ENCODE results near the gene ZNF540.
"Not testable (repeated sequence)": the region's sequence is repeated elsewhere in the genome, so short reads cannot be mapped to it uniquely, and the experiment has no call there.

ZNF540 gene

GRCh38 chr19:37654629-37655300, 60.1 kb downstream of the ZNF540 start:
- no peaks in the 10 kb centered on the region for H3K27me3 ChIP-seq (ENCODE audit: control insufficient read depth in 3 of 3, insufficient read depth in 3 of 3, low read depth in 1 of 3, low read length in 3 of 3)
- H2AFZ ChIP-seq (ENCODE audit: low read length): peak overlapping the region; percentile 97
- H2BK15ac ChIP-seq (ENCODE audit: low read length): peak overlapping the region; percentile 93
- H2AK5ac ChIP-seq (ENCODE audit: low read depth, low read length): peak overlapping the region; percentile 99
- peak overlapping the region; percentile 96 for H3K27ac ChIP-seq (replicated peaks; ENCODE audit: low read length)
- H3K18ac ChIP-seq (ENCODE audit: low read length): peak overlapping the region; percentile 99
- H3K4me1 ChIP-seq (ENCODE audit: control insufficient read depth in 2 of 2, insufficient read depth in 1 of 2, low read depth in 1 of 2, low read length in 2 of 2): peaks cover 0 to 3% of the 10 kb centered on the region in 2 donors
- no peak overlapping the region for H4K8ac ChIP-seq (ENCODE audit: low read depth, low read length)
- peak overlapping the region; percentile 90 for H2BK5ac ChIP-seq (ENCODE audit: low read length)
- peak; percentile 58 for DNase-seq (ENCODE audit: low spot score)
- peak overlapping the region; percentile 97 for H3K23ac ChIP-seq (ENCODE audit: low read depth, low read length, poor library complexity)
- H3K36me3 ChIP-seq (replicated peaks in 1 of 2; ENCODE audit: control insufficient read depth in 2 of 2, insufficient read depth in 2 of 2, low read length in 2 of 2): peaks cover 0 to 27% of the 10 kb centered on the region in 2 donors
- H2BK12ac ChIP-seq (ENCODE audit: low read length): no peak overlapping the region
- no peaks in the 10 kb centered on the region for H3K79me1 ChIP-seq (ENCODE audit: low read depth, low read length)
- H3K4me2 ChIP-seq (ENCODE audit: insufficient read depth, low read length, poor library complexity, severe bottlenecking): peak overlapping the region; percentile 67
- peak overlapping the region; percentile 76 for H3K4ac ChIP-seq (ENCODE audit: low read length)
- peak overlapping the region; percentile 84 to 85 for H3K4me3 ChIP-seq (ENCODE audit: low read length in 2 of 2)
- no peak overlapping the region for H4K91ac ChIP-seq (ENCODE audit: low read depth, low read length, poor library complexity)
- no peak overlapping the region for H2BK120ac ChIP-seq (ENCODE audit: low read depth, low read length)
- H3K9ac ChIP-seq (ENCODE audit: low read depth, low read length, poor library complexity): peak overlapping the region; percentile 95
- H3K9me3 ChIP-seq (replicated peaks in 1 of 2; ENCODE audit: control insufficient read depth in 2 of 2, insufficient read depth in 1 of 2, low read depth in 1 of 2, low read length in 2 of 2): peaks cover 2 to 54% of the 10 kb centered on the region in 2 donors
- no CpG with 5 or more reads among the region's 40 CpGs for WGBS, 2 donors (ENCODE audit: extremely low coverage in 2 of 2, insufficient read length in 2 of 2, insufficient replicate concordance in 1 of 2)
- peak overlapping the region; percentile 91 for H3K14ac ChIP-seq (ENCODE audit: low read length)

- Histone ChIP-seq H3K4me2 (ENCODE audit: insufficient read depth, low read length, poor library complexity, severe bottlenecking) (peak within 1 kb of the TSS; percentile 89), H4K8ac (ENCODE audit: low read depth, low read length) (peak within 1 kb of the TSS; percentile 92), H3K4me3 (ENCODE audit: low read length in 2 of 2) (peak within 1 kb of the TSS; percentile 84 to 85), H3K4me1 (ENCODE audit: control insufficient read depth in 2 of 2, insufficient read depth in 1 of 2, low read depth in 1 of 2, low read length in 2 of 2) (peaks cover 0 to 3% of the 10 kb centered on the region in 2 donors), H3K79me1 (ENCODE audit: low read depth, low read length) (no peaks in the 10 kb centered on the region), H3K36me3 (replicated peaks in 1 of 2; ENCODE audit: control insufficient read depth in 2 of 2, insufficient read depth in 2 of 2, low read length in 2 of 2) (peaks cover 0 to 22% of the 10 kb centered on the region in 2 donors), H2AFZ (ENCODE audit: low read length) (peak within 1 kb of the TSS; percentile 97), H3K27me3 (ENCODE audit: control insufficient read depth in 3 of 3, insufficient read depth in 3 of 3, low read depth in 1 of 3, low read length in 3 of 3) (no peaks in the 10 kb centered on the region), H2AK5ac (ENCODE audit: low read depth, low read length) (peak within 1 kb of the TSS; percentile 99), H3K9me3 (replicated peaks in 1 of 2; ENCODE audit: control insufficient read depth in 2 of 2, insufficient read depth in 1 of 2, low read depth in 1 of 2, low read length in 2 of 2) (peaks cover 0 to 50% of the 10 kb centered on the region in 2 donors), H2BK12ac (ENCODE audit: low read length) (peak within 1 kb of the TSS; percentile 84), H3K27ac (replicated peaks; ENCODE audit: low read length) (peak within 1 kb of the TSS; percentile 96), H3K14ac (ENCODE audit: low read length) (peak within 1 kb of the TSS; percentile 94), H2BK15ac (ENCODE audit: low read length) (peak within 1 kb of the TSS; percentile 93), H2BK120ac (ENCODE audit: low read depth, low read length) (peak within 1 kb of the TSS; percentile 24), H3K4ac (ENCODE audit: low read length) (peak within 1 kb of the TSS; percentile 76), H4K91ac (ENCODE audit: low read depth, low read length, poor library complexity) (peak within 1 kb of the TSS; percentile 68), H3K18ac (ENCODE audit: low read length) (peak within 1 kb of the TSS; percentile 99), H3K23ac (ENCODE audit: low read depth, low read length, poor library complexity) (peak within 1 kb of the TSS; percentile 97), H2BK5ac (ENCODE audit: low read length) (peak within 1 kb of the TSS; percentile 90), H3K9ac (ENCODE audit: low read depth, low read length, poor library complexity) (peak within 1 kb of the TSS; percentile 96)
- WGBS, 2 donors (ENCODE audit: extremely low coverage in 2 of 2, insufficient read length in 2 of 2, insufficient replicate concordance in 1 of 2): no CpG with 5 or more reads among the region's 34 CpGs
- peak; percentile 89 for DNase-seq (ENCODE audit: low spot score)
Observed at GRCh38 chr19:37655301-37655688, 60.6 kb downstream of the ZNF540 start, which contains the start of gene ZFP30. ZFP30 (minus strand) TSS chr19:37655465; CDS start chr19:37647822, 7,643 bp downstream.

GRCh38 chr19:37655689-37656371, 61.2 kb downstream of the ZNF540 start:
- Histone ChIP-seq H3K14ac (ENCODE audit: low read length) (peak overlapping the region; percentile 94), H3K9ac (ENCODE audit: low read depth, low read length, poor library complexity) (peak overlapping the region; percentile 96), H3K4me2 (ENCODE audit: insufficient read depth, low read length, poor library complexity, severe bottlenecking) (peak overlapping the region; percentile 89), H4K91ac (ENCODE audit: low read depth, low read length, poor library complexity) (peak overlapping the region; percentile 68), H4K8ac (ENCODE audit: low read depth, low read length) (peak overlapping the region; percentile 92), H3K36me3 (replicated peaks in 1 of 2; ENCODE audit: control insufficient read depth in 2 of 2, insufficient read depth in 2 of 2, low read length in 2 of 2) (peaks cover 0 to 18% of the 10 kb centered on the region in 2 donors), H3K27ac (replicated peaks; ENCODE audit: low read length) (peak overlapping the region; percentile 96), H3K27me3 (ENCODE audit: control insufficient read depth in 3 of 3, insufficient read depth in 3 of 3, low read depth in 1 of 3, low read length in 3 of 3) (no peaks in the 10 kb centered on the region), H3K9me3 (replicated peaks in 1 of 2; ENCODE audit: control insufficient read depth in 2 of 2, insufficient read depth in 1 of 2, low read depth in 1 of 2, low read length in 2 of 2) (peaks cover 0 to 51% of the 10 kb centered on the region in 2 donors), H3K4me3 (ENCODE audit: low read length in 2 of 2) (peak overlapping the region; percentile 84 to 85), H3K18ac (ENCODE audit: low read length) (peak overlapping the region; percentile 95), H3K79me1 (ENCODE audit: low read depth, low read length) (no peaks in the 10 kb centered on the region), H3K4me1 (ENCODE audit: control insufficient read depth in 2 of 2, insufficient read depth in 1 of 2, low read depth in 1 of 2, low read length in 2 of 2) (peaks cover 0 to 3% of the 10 kb centered on the region in 2 donors), H3K4ac (ENCODE audit: low read length) (no peak overlapping the region), H2BK5ac (ENCODE audit: low read length) (peak overlapping the region; percentile 90), H2BK12ac (ENCODE audit: low read length) (peak overlapping the region; percentile 84), H2BK15ac (ENCODE audit: low read length) (peak overlapping the region; percentile 45), H2AFZ (ENCODE audit: low read length) (peak overlapping the region; percentile 97), H2AK5ac (ENCODE audit: low read depth, low read length) (peak overlapping the region; percentile 19), H3K23ac (ENCODE audit: low read depth, low read length, poor library complexity) (peak overlapping the region; percentile 97), H2BK120ac (ENCODE audit: low read depth, low read length) (peak overlapping the region; percentile 24)
- no CpG with 5 or more reads among the region's 57 CpGs for WGBS, 2 donors (ENCODE audit: extremely low coverage in 2 of 2, insufficient read length in 2 of 2, insufficient replicate concordance in 1 of 2)
- DNase-seq (ENCODE audit: low spot score): peak; percentile 89

- H4K91ac ChIP-seq (ENCODE audit: low read depth, low read length, poor library complexity); H2AK5ac ChIP-seq (ENCODE audit: low read depth, low read length); H2BK12ac ChIP-seq (ENCODE audit: low read length); H3K27me3 ChIP-seq (ENCODE audit: control insufficient read depth in 3 of 3, insufficient read depth in 3 of 3, low read depth in 1 of 3, low read length in 3 of 3); H2AFZ ChIP-seq (ENCODE audit: low read length); H3K9ac ChIP-seq (ENCODE audit: low read depth, low read length, poor library complexity); H2BK120ac ChIP-seq (ENCODE audit: low read depth, low read length); H3K23ac ChIP-seq (ENCODE audit: low read depth, low read length, poor library complexity); H3K4me2 ChIP-seq (ENCODE audit: insufficient read depth, low read length, poor library complexity, severe bottlenecking); H3K4ac ChIP-seq (ENCODE audit: low read length); H2BK5ac ChIP-seq (ENCODE audit: low read length); DNase-seq (ENCODE audit: low spot score); H3K79me1 ChIP-seq (ENCODE audit: low read depth, low read length); H3K18ac ChIP-seq (ENCODE audit: low read length); H3K36me3 ChIP-seq (replicated peaks in 1 of 2; ENCODE audit: control insufficient read depth in 2 of 2, insufficient read depth in 2 of 2, low read length in 2 of 2); H4K8ac ChIP-seq (ENCODE audit: low read depth, low read length); H3K4me1 ChIP-seq (ENCODE audit: control insufficient read depth in 2 of 2, insufficient read depth in 1 of 2, low read depth in 1 of 2, low read length in 2 of 2); H3K4me3 ChIP-seq (ENCODE audit: low read length in 2 of 2); H3K14ac ChIP-seq (ENCODE audit: low read length); H2BK15ac ChIP-seq (ENCODE audit: low read length); H3K27ac ChIP-seq (replicated peaks; ENCODE audit: low read length): not testable (repeated sequence)
- peaks cover 3 to 44% of the 10 kb centered on the region in 2 donors for H3K9me3 ChIP-seq (replicated peaks in 1 of 2; ENCODE audit: control insufficient read depth in 2 of 2, insufficient read depth in 1 of 2, low read depth in 1 of 2, low read length in 2 of 2)
- WGBS, 2 donors (ENCODE audit: extremely low coverage in 2 of 2, insufficient read length in 2 of 2, insufficient replicate concordance in 1 of 2): no CpG with 5 or more reads among the region's 8 CpGs
Observed at GRCh38 chr19:37657157-37657556, 62.5 kb downstream of the ZNF540 start.
